ENCODE measurements around the gene ZDHHC14.

GRCh38 chr6:157586476-157587126, 205.6 kb downstream of the ZDHHC14 start:
- TF ChIP-seq POLR2A (IDR thresholded peaks at IDR 0.05; ENCODE audit: low read length) (no peak), GATA1 (IDR thresholded peaks at IDR 0.05; ENCODE audit: low read depth, low read length) (no peak)
